Ramos (cell line): ENCODE results near the gene NHLH2.

Source experiments
- in situ Hi-C: fragments of 300-500 bp; cut with MboI; formaldehyde crosslinking; loops from one replicate; pipeline ENCODE4 v1.14.3; 2022; ENCODE audit warnings: low sequenced_read_pairs; ENCODE audit not compliant: unreplicated experiment

The NHLH2 gene

GRCh38 chr1:115840605-115841460, at the start of gene NHLH2:
Gene NHLH2, minus strand, starts transcription at chr1:115841126. Its CDS starts 2,754 bp downstream, at chr1:115838372.
- in situ Hi-C loops: no loop called here

- in situ Hi-C loops: no loop called here
Measured at GRCh38 chr1:115890580-115890979, 49.7 kb upstream of the NHLH2 start.

GRCh38 chr1:115888976-115889375, 48.0 kb upstream of the NHLH2 start:
- in situ Hi-C loops: no loop called here

- in situ Hi-C loops: no loop called here
Measured at GRCh38 chr1:115882913-115883902, 42.3 kb upstream of the NHLH2 start.

- in situ Hi-C loops: no loop called here
Measured at GRCh38 chr1:115880981-115881672, 40.2 kb upstream of the NHLH2 start.

GRCh38 chr1:115879977-115880376, 39.1 kb upstream of the NHLH2 start:
- in situ Hi-C loops: no loop called here

- in situ Hi-C loops: no loop called here
Measured at GRCh38 chr1:115877511-115877910, 36.6 kb upstream of the NHLH2 start.

- in situ Hi-C loops: no loop called here
Measured at GRCh38 chr1:115874904-115875303, 34.0 kb upstream of the NHLH2 start.

GRCh38 chr1:115874497-115874896, 33.6 kb upstream of the NHLH2 start:
- in situ Hi-C loops: no loop called here

GRCh38 chr1:115873184-115873583, 32.3 kb upstream of the NHLH2 start:
- in situ Hi-C loops: no loop called here

GRCh38 chr1:115869064-115869463, 28.1 kb upstream of the NHLH2 start:
- in situ Hi-C loops: no loop called here

- in situ Hi-C loops: no loop called here
Measured at GRCh38 chr1:115867216-115867615, 26.3 kb upstream of the NHLH2 start.

- in situ Hi-C loops: no loop called here
Measured at GRCh38 chr1:115865704-115866380, 24.9 kb upstream of the NHLH2 start.

GRCh38 chr1:115862403-115862802, 21.5 kb upstream of the NHLH2 start:
- in situ Hi-C loops: no loop called here

GRCh38 chr1:115854005-115854404, 13.1 kb upstream of the NHLH2 start:
- in situ Hi-C loops: no loop called here

GRCh38 chr1:115850937-115851336, 10.0 kb upstream of the NHLH2 start:
- in situ Hi-C loops: no loop called here

GRCh38 chr1:115847787-115848186, 6.9 kb upstream of the NHLH2 start:
- in situ Hi-C loops: no loop called here

GRCh38 chr1:115842948-115843347, 2.0 kb upstream of the NHLH2 start:
- in situ Hi-C loops: no loop called here

- in situ Hi-C loops: no loop called here
Measured at GRCh38 chr1:115839679-115840237, 1.2 kb downstream of the NHLH2 start.
